ENCODE data around the gene ADM5. TPM values are rescaled to one million over a fixed set of nuclear protein-coding genes. Genes with fewer than 3 reads are reported as not detected.

Gene ADM5
- total and polyA plus RNA-seq, 7 donors, result 0.38 to 1.5 (median 0.58) TPM

DNA sequence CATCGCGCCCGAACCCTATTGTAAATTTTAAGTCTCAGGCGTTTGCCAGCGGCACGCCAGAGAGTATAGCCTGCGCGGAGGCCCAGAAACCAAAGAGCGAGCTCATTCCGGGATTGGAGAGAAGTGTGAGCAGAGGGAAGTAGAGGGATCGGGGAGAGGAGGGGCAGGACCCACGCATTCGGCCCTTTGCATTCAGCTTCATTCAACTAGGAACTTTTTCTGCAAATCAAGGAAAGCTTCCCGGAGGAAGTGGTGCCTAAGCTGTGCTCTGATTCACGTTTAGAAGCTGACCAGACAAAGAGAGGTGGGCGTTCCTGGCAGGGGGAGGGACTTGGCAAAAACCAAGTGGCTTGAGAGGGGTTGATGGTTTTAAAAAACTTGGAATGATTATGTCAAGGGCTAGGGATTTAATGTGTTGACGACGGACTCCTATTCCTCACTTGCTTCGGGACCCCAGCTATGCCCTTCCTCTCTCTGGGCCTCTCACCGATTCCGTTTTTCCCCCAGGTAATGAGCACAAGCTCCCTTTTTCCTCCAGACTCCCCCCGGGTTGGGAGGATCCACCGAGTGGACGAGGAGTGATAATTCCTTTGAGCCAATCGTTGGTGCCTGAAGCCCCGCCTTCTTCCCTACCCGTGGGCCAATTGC is 13.1 kb upstream of the ADM5 start:
- intact Hi-C loops (cut with DNase I), result loop anchor here (2.0 to 10.0 kb wide), 4 partner anchors 35 to 141 kb away; partner anchors contain the start of genes MED25 (in 1 of the 2) and RRAS (in 1 of the 2)
- H3K27me3 ChIP-seq (ENCODE audit: insufficient read depth in 3 of 3, low read length in 2 of 3), result no peaks in the 10 kb centered on the region
- peak overlapping the region; percentile 95 for H3K4me3 ChIP-seq
- peaks cover 34% of the 10 kb centered on the region for H3K4me1 ChIP-seq
- peak; percentile 87 to 92 for DNase-seq
- H3K36me3 ChIP-seq (ENCODE audit: insufficient read depth in 1 of 2, low read depth in 1 of 2), result peaks cover 0 to 11% of the 10 kb centered on the region in 2 donors
- H3K9me3 ChIP-seq, result no peaks in the 10 kb centered on the region
- WGBS, 3 donors, result 1 to 2% (median 2%) methylated on average over 27 of the region's 27 CpGs
- no peak for TF ChIP-seq CTCF (IDR thresholded peaks at IDR 0.05)
- ATAC-seq, result peak; percentile 41 to 64 (median 54)
- peak overlapping the region; percentile 99 for H3K27ac ChIP-seq

- peak overlapping the region; percentile 95 for H3K4me3 ChIP-seq
- intact Hi-C loops (cut with DNase I), result loop anchor here (2.0 to 10.0 kb wide), 4 partner anchors 36 to 140 kb away; partner anchors contain the start of genes MED25 (in 1 of the 2) and RRAS (in 1 of the 2)
- peak overlapping the region; percentile 99 for H3K27ac ChIP-seq
- no peaks in the 10 kb centered on the region for H3K9me3 ChIP-seq
- peaks cover 0 to 15% of the 10 kb centered on the region in 2 donors for H3K36me3 ChIP-seq (ENCODE audit: insufficient read depth in 1 of 2, low read depth in 1 of 2)
- no peaks in the 10 kb centered on the region for H3K27me3 ChIP-seq (ENCODE audit: insufficient read depth in 3 of 3, low read length in 2 of 3)
- peaks cover 39% of the 10 kb centered on the region for H3K4me1 ChIP-seq
- peak; percentile 99 to 100 for DNase-seq
- TF ChIP-seq CTCF (IDR thresholded peaks at IDR 0.05), result no peak
- WGBS, 3 donors, result 0 to 1% (median 0%) methylated on average over 34 of the region's 34 CpGs
- ATAC-seq, result peak; percentile 77 to 84 (median 78)
These were observed 12.6 kb upstream of the ADM5 start for GRCh38 chr19:49676784-49677230.

GRCh38 chr19:49677231-49677900 is 12.0 kb upstream of the ADM5 start, which contains the start of gene PRMT1:
Gene PRMT1, plus strand, starts transcription at chr19:49677271. Its CDS starts 10 bp downstream, at chr19:49677281.
- Histone ChIP-seq H3K4me3 (peak within 1 kb of the TSS; percentile 95), H3K27me3 (ENCODE audit: insufficient read depth in 3 of 3, low read length in 2 of 3) (no peaks in the 10 kb centered on the region), H3K36me3 (ENCODE audit: insufficient read depth in 1 of 2, low read depth in 1 of 2) (peaks cover 4 to 21% of the 10 kb centered on the region in 2 donors), H3K27ac (peak within 1 kb of the TSS; percentile 99), H3K4me1 (peaks cover 36% of the 10 kb centered on the region), H3K9me3 (no peaks in the 10 kb centered on the region)
- ATAC-seq (peak; percentile 15 to 38 (median 22)), DNase-seq (peak; percentile 59 to 80)
- intact Hi-C loops (cut with DNase I), result loop anchor here (2.0 to 10.0 kb wide), 4 partner anchors 37 to 140 kb away; partner anchors contain the start of genes MED25 (in 1 of the 2) and RRAS (in 1 of the 2)
- WGBS, 3 donors, result 0% methylated on average over 38 to 57 of the region's 57 CpGs
- no peak for TF ChIP-seq CTCF (IDR thresholded peaks at IDR 0.05)

GRCh38 chr19:49677901-49678674 is 11.3 kb upstream of the ADM5 start:
- DNase-seq (peak; percentile 71 to 85), ATAC-seq (no peak)
- peak overlapping the region; percentile 99 for H3K27ac ChIP-seq
- H3K9me3 ChIP-seq, result no peaks in the 10 kb centered on the region
- H3K4me1 ChIP-seq, result peaks cover 36% of the 10 kb centered on the region
- TF ChIP-seq CTCF (IDR thresholded peaks at IDR 0.05), result peak; percentile 56
- peaks cover 5 to 28% of the 10 kb centered on the region in 2 donors for H3K36me3 ChIP-seq (ENCODE audit: insufficient read depth in 1 of 2, low read depth in 1 of 2)
- H3K27me3 ChIP-seq (ENCODE audit: insufficient read depth in 3 of 3, low read length in 2 of 3), result no peaks in the 10 kb centered on the region
- peak overlapping the region; percentile 95 for H3K4me3 ChIP-seq
- intact Hi-C loops (cut with DNase I), result loop anchor here (2.0 to 10.0 kb wide), 4 partner anchors 37 to 139 kb away; partner anchors contain the start of genes MED25 (in 1 of the 2) and RRAS (in 1 of the 2)
- 2 to 4% (median 2%) methylated on average over 21 of the region's 21 CpGs for WGBS, 3 donors

Measured in psoas muscle (tissue), 8 donors.